ENCODE measurements around the gene CCDC38. TPM values are rescaled to one million over a fixed set of nuclear protein-coding genes. Genes with fewer than 3 reads are reported as not detected.

Gene CCDC38
- total RNA-seq, 4 donors from 2014 or later, result 0.17 TPM; not detected in 3

DNA sequence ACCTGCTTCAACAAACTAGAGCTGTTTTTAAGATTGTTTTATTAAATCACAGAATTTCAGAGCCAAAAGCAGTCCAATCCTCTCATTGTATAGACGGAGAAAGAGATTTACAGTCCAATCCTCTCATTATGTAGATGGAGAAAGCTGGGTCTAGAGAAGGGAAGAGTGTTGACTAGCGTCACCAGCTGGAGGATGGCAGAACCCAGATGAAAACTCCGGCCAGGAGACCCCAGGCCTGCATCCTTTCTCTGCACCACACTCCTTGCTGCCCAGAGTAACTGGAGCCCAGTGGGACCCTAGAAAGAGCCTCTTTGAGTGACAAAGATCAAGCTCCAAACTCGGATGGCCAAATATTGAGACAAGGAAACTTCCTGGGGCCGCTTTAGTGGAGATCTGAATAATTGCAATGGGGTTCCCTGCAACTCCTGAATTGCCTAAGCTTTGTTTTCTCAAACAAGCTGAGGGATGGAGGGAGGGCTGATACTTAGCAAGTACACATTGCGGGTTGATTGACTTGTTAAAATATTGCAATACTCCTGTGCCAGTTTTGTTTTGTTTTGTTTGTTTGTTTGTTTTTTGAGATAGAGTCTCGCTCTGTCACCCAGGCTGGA, 13.2 kb upstream of the CCDC38 start:
- H3K4me1 ChIP-seq, result no peaks in the 10 kb centered on the region
- no peak for TF ChIP-seq POLR2AphosphoS5 (IDR thresholded peaks at IDR 0.05)
- TF ChIP-seq EP300 (IDR thresholded peaks at IDR 0.05), result no peak
- no peak for TF ChIP-seq POLR2A (IDR thresholded peaks at IDR 0.05; ENCODE audit: low read depth)
- WGBS, result 86% methylated on average over 7 of the region's 7 CpGs
- H3K36me3 ChIP-seq, result no peaks in the 10 kb centered on the region
- H3K27me3 ChIP-seq, result no peaks in the 10 kb centered on the region
- no peaks in the 10 kb centered on the region for H3K9me3 ChIP-seq
- DNase-seq (ENCODE audit: extremely low spot score), result no peak
- no peak overlapping the region for H3K4me3 ChIP-seq
- intact Hi-C loops (cut with DNase I), result no loop called here
- H3K27ac ChIP-seq (replicated peaks in 1 of 4), result no peak overlapping the region

DNA sequence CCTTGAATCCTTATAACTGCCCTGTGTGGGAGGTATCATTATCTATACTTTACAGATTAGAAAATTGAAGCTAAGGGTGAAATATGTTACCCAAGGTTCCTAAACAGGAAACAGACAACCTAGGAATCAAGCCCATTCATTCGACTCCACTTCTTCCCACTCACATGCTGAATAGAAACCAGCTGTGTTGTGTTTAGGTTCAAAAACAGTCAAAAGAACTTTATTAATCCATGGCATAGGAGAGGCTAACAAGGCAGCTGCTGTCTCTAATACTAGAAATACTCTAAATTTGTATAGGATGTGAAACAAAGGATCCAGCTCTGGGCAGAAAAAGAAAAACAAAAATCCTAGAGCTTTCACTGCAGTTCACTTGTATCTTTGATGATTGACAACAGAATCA, 10.6 kb upstream of the CCDC38 start:
- no peak overlapping the region for H3K27ac ChIP-seq (replicated peaks in 1 of 4)
- no peaks in the 10 kb centered on the region for H3K9me3 ChIP-seq
- TF ChIP-seq, protein P1, sequence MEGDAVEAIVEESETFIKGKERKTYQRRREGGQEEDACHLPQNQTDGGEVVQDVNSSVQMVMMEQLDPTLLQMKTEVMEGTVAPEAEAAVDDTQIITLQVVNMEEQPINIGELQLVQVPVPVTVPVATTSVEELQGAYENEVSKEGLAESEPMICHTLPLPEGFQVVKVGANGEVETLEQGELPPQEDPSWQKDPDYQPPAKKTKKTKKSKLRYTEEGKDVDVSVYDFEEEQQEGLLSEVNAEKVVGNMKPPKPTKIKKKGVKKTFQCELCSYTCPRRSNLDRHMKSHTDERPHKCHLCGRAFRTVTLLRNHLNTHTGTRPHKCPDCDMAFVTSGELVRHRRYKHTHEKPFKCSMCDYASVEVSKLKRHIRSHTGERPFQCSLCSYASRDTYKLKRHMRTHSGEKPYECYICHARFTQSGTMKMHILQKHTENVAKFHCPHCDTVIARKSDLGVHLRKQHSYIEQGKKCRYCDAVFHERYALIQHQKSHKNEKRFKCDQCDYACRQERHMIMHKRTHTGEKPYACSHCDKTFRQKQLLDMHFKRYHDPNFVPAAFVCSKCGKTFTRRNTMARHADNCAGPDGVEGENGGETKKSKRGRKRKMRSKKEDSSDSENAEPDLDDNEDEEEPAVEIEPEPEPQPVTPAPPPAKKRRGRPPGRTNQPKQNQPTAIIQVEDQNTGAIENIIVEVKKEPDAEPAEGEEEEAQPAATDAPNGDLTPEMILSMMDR (IDR thresholded peaks at IDR 0.05), result no peak
- no peak for TF ChIP-seq POLR2A (IDR thresholded peaks at IDR 0.05; ENCODE audit: low read depth)
- TF ChIP-seq POLR2AphosphoS5 (IDR thresholded peaks at IDR 0.05), result no peak
- TF ChIP-seq EP300 (IDR thresholded peaks at IDR 0.05), result no peak
- no peaks in the 10 kb centered on the region for H3K27me3 ChIP-seq
- no peaks in the 10 kb centered on the region for H3K4me1 ChIP-seq
- intact Hi-C loops (cut with DNase I), result no loop called here
- WGBS, result 29% methylated on average over 1 of the region's 1 CpG
- H3K4me3 ChIP-seq, result no peak overlapping the region
- DNase-seq (ENCODE audit: extremely low spot score), result no peak
- no peaks in the 10 kb centered on the region for H3K36me3 ChIP-seq

DNA sequence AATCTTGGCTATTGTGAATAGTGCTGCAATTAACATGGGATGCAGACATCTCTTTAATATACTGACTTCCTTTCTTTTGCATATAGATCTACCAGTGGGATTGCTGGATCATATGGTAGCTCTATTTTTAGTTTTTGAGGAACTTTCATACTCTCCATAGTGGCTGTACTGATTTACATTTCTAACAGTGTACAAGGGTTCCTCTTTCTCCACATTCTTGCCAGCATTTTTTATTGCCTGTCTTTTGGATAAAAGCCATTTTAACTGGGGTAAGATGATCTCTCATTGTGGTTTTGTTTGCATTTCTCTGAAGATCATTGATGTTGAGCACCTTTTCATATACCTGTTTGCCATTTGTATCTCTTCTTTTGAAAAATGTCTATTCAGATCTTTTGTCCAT, 9.1 kb upstream of the CCDC38 start:
- H3K27ac ChIP-seq (replicated peaks in 1 of 4), result no peak overlapping the region
- no peak for TF ChIP-seq POLR2A (IDR thresholded peaks at IDR 0.05; ENCODE audit: low read depth)
- TF ChIP-seq, protein P1 (IDR thresholded peaks at IDR 0.05), result no peak
- TF ChIP-seq EP300 (IDR thresholded peaks at IDR 0.05), result no peak
- TF ChIP-seq POLR2AphosphoS5 (IDR thresholded peaks at IDR 0.05), result no peak
- no peak overlapping the region for H3K4me3 ChIP-seq
- no peak for DNase-seq (ENCODE audit: extremely low spot score)
- no peaks in the 10 kb centered on the region for H3K27me3 ChIP-seq
- no peaks in the 10 kb centered on the region for H3K9me3 ChIP-seq
- no peaks in the 10 kb centered on the region for H3K4me1 ChIP-seq
- intact Hi-C loops (cut with DNase I), result no loop called here
- H3K36me3 ChIP-seq, result no peaks in the 10 kb centered on the region

DNA sequence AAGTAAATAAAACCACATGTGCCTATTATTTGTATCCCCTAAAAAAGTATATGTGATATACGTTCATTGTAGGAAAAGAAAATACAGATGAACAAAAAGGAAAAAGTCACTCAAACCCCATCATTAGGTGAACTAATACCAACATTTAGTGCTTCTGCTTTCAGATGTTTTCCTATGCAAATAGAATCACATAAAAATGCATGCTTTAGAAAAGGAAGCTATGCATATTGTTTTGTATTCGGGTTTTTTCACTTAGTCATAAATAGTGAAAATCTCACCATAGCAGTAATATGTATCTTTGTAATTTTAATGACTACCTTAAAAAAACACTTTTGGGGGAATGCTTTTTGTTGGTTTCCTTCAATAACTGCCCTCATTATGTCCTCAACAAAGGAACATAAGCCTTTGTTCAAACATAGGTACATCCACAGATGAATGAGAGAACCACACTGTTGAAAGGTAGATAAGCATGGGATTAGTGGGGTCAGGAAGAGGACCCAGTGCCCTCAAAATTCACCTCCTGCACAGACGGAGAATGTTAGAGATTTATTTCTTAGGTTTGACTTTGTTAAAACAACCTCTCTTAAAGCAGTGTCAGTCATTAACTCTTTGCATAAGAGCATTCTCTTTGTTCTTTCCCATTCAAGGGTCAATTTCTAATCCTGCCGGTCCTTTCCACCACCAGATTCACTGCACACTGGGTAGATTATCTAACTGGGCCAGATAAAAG, 7.2 kb upstream of the CCDC38 start:
- Histone ChIP-seq H3K27ac (replicated peaks in 1 of 4) (no peak overlapping the region), H3K27me3 (no peaks in the 10 kb centered on the region), H3K4me1 (no peaks in the 10 kb centered on the region), H3K9me3 (no peaks in the 10 kb centered on the region), H3K36me3 (no peaks in the 10 kb centered on the region), H3K4me3 (no peak overlapping the region)
- WGBS, result 69% methylated on average over 4 of the region's 4 CpGs
- DNase-seq (ENCODE audit: extremely low spot score), result no peak
- TF ChIP-seq, protein P1 (IDR thresholded peaks at IDR 0.05), result no peak
- TF ChIP-seq POLR2AphosphoS5 (IDR thresholded peaks at IDR 0.05) (no peak), POLR2A (IDR thresholded peaks at IDR 0.05; ENCODE audit: low read depth) (no peak), EP300 (IDR thresholded peaks at IDR 0.05) (no peak)
- intact Hi-C loops (cut with DNase I), result no loop called here

DNA sequence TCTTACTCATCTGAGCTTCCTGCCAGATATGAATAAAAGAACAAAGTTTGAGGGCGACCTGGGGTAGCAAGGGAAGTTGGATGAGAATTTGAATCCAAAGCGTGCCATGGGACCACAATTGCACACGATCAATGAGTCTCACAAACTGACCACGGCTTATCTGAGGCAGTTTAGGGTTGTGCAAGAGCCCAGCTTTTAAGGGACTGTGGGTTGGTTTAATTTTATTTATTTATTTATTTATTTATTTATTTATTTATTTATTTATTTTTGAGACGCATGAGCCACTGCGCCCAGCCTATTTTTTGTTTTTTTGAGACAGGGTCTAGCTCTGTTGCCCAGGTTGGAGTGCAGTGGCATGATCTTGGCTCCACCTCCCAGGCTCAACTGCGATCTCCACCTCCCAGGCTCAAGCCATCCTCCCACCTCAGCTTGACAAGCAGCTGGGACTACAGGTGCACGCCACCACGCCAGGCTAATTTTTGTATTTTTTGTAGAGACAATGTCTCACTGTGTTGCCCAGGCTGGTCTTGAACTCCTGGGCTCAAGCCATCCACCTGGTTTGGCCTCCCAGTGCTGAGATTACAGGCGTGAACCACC, 1.8 kb upstream of the CCDC38 start:
- no peak for DNase-seq (ENCODE audit: extremely low spot score)
- no peaks in the 10 kb centered on the region for H3K36me3 ChIP-seq
- H3K27me3 ChIP-seq, result no peaks in the 10 kb centered on the region
- intact Hi-C loops (cut with DNase I), result no loop called here
- peaks cover 7 to 19% (median 14%) of the 10 kb centered on the region in 4 donors for H3K4me1 ChIP-seq
- TF ChIP-seq POLR2A (IDR thresholded peaks at IDR 0.05; ENCODE audit: low read depth) (no peak), POLR2AphosphoS5 (IDR thresholded peaks at IDR 0.05) (no peak), EP300 (IDR thresholded peaks at IDR 0.05) (no peak)
- TF ChIP-seq, protein P1 (IDR thresholded peaks at IDR 0.05), result no peak
- peak overlapping the region in 1 of 4 donors; percentile 92 for H3K4me3 ChIP-seq
- WGBS, result 80% methylated on average over 10 of the region's 10 CpGs
- no peak overlapping the region for H3K27ac ChIP-seq (replicated peaks in 1 of 4)
- H3K9me3 ChIP-seq, result no peaks in the 10 kb centered on the region
